ENCODE results near the gene LMO1.

DNA sequence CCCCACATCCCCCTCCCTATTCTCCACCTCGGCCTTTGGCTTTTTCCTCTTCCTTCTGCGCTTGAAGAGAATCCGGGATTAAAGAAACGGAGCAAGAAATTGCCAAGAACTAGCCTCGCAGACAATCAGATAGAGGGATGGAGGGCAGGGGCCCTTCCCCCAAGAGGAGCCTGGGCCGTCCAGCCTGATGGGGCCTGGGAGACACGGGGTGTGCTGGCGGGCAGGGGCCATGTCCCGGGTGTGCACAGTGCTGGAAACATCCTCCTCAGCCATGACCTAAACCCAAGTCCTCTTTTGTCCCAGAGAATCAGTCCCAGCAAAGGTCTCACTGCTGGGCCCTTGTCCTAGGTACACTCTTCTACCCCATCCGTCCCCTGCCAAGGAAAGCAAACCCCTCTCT is 47.7 kb upstream of the LMO1 start:
- TF ChIP-seq FOXA1 (IDR thresholded peaks at IDR 0.05) (no peak), HDGF (IDR thresholded peaks at IDR 0.05; ENCODE audit: borderline replicate concordance) (no peak), ELF4 (IDR thresholded peaks at IDR 0.05) (no peak), SUZ12 (IDR thresholded peaks at IDR 0.05) (no peak), FOXM1 (IDR thresholded peaks at IDR 0.05; ENCODE audit: borderline replicate concordance) (no peak), ARNT (IDR thresholded peaks at IDR 0.05) (no peak), FOXK2 (IDR thresholded peaks at IDR 0.05) (no peak), TARDBP (IDR thresholded peaks at IDR 0.05) (no peak)
